BLaER1 (cell line): ENCODE measurements around the gene SLC25A33.
"Not testable (repeated sequence)": the region's sequence is repeated elsewhere in the genome, so short reads cannot be mapped to it uniquely, and the experiment has no call there.

Experiments used
- H3K27ac ChIP-seq: shearing (Covaris generic); formaldehyde crosslinking; 2 replicates; pipeline ENCODE4 v1.8.1; 2022
- H3K27me3 ChIP-seq: shearing (Covaris generic); formaldehyde crosslinking; 2 replicates; pipeline ENCODE4 v1.8.1; 2022
- H3K36me3 ChIP-seq: shearing (Covaris generic); formaldehyde crosslinking; 2 replicates; pipeline ENCODE4 v1.8.1; 2022
- H3K4me1 ChIP-seq: shearing (Covaris generic); formaldehyde crosslinking; 2 replicates; pipeline ENCODE4 v1.8.1; 2022
- H3K4me2 ChIP-seq: shearing (Covaris generic); formaldehyde crosslinking; 2 replicates; pipeline ENCODE4 v1.8.1; 2022
- H3K4me3 ChIP-seq: shearing (Covaris generic); formaldehyde crosslinking; 2 replicates; pipeline ENCODE4 v1.8.1; 2022
- H3K9ac ChIP-seq: shearing (Covaris generic); formaldehyde crosslinking; 2 replicates; pipeline ENCODE4 v1.8.1; 2022
- H3K9me3 ChIP-seq: shearing (Covaris generic); formaldehyde crosslinking; 2 replicates; pipeline ENCODE4 v1.8.1; 2022
- H4K20me1 ChIP-seq: shearing (Covaris generic); formaldehyde crosslinking; 2 replicates; pipeline ENCODE4 v1.8.1; 2022
- Cebpa-rat ChIP-seq: shearing (Covaris generic); IDR thresholded peaks from 2 replicates; pipeline ENCODE4 v1.8.1; 2022

SLC25A33 gene

GRCh38 chr1:9615316-9616063 lies 76.2 kb downstream of the SLC25A33 start:
- Histone ChIP-seq H3K27me3 (no peaks in the 10 kb centered on the region), H3K4me2 (no peak overlapping the region), H3K4me3 (no peak overlapping the region), H3K9ac (no peak overlapping the region), H4K20me1 (peaks cover 28% of the 10 kb centered on the region), H3K36me3 (peaks cover 48% of the 10 kb centered on the region), H3K9me3 (no peaks in the 10 kb centered on the region), H3K27ac (no peak overlapping the region), H3K4me1 (0 out of 2 replicates have a peak, but pooled peaks cover 8% of the 10 kb centered on the region)
- TF ChIP-seq Cebpa-rat: no peak

- Histone ChIP-seq H4K20me1 (peaks cover 12% of the 10 kb centered on the region), H3K4me3 (no peak overlapping the region), H3K4me1 (peaks cover 9% of the 10 kb centered on the region), H3K9ac (no peak overlapping the region), H3K4me2 (no peak overlapping the region), H3K36me3 (peaks cover 12% of the 10 kb centered on the region), H3K27me3 (no peaks in the 10 kb centered on the region), H3K9me3 (no peaks in the 10 kb centered on the region), H3K27ac (no peak overlapping the region)
- no peak for TF ChIP-seq Cebpa-rat
Measured at GRCh38 chr1:9618909-9619679, 79.8 kb downstream of the SLC25A33 start.

- Histone ChIP-seq H3K27me3 (no peaks in the 10 kb centered on the region), H3K9ac (no peak overlapping the region), H4K20me1 (no peaks in the 10 kb centered on the region), H3K27ac (no peak overlapping the region), H3K4me2 (no peak overlapping the region), H3K36me3 (no peaks in the 10 kb centered on the region), H3K9me3 (no peaks in the 10 kb centered on the region), H3K4me3 (no peak overlapping the region), H3K4me1 (peaks cover 20% of the 10 kb centered on the region)
- TF ChIP-seq Cebpa-rat: no peak
Measured at GRCh38 chr1:9621032-9621431, 81.8 kb downstream of the SLC25A33 start.

- Histone ChIP-seq H3K27me3 (no peaks in the 10 kb centered on the region), H3K9me3 (no peaks in the 10 kb centered on the region), H3K4me2 (peak overlapping the region; percentile 32), H3K36me3 (no peaks in the 10 kb centered on the region), H3K9ac (no peak overlapping the region), H3K4me3 (no peak overlapping the region), H3K4me1 (peaks cover 46% of the 10 kb centered on the region), H4K20me1 (no peaks in the 10 kb centered on the region), H3K27ac (no peak overlapping the region)
- no peak for TF ChIP-seq Cebpa-rat
Measured at GRCh38 chr1:9624081-9624480, 84.8 kb downstream of the SLC25A33 start.

GRCh38 chr1:9625030-9625429 lies 85.8 kb downstream of the SLC25A33 start:
- H3K27ac ChIP-seq, H3K4me2 ChIP-seq, H3K9ac ChIP-seq, H4K20me1 ChIP-seq, H3K9me3 ChIP-seq, H3K36me3 ChIP-seq, H3K27me3 ChIP-seq, H3K4me3 ChIP-seq: not testable (repeated sequence)
- peaks cover 56% of the 10 kb centered on the region for H3K4me1 ChIP-seq

- Histone ChIP-seq H4K20me1 (no peaks in the 10 kb centered on the region), H3K9ac (peak overlapping the region; percentile 59; the same call in 1 of the 2 replicates), H3K27me3 (no peaks in the 10 kb centered on the region), H3K4me3 (peak overlapping the region; percentile 64), H3K4me1 (peaks cover 68% of the 10 kb centered on the region), H3K9me3 (no peaks in the 10 kb centered on the region), H3K27ac (peak overlapping the region; percentile 61), H3K4me2 (peak overlapping the region; percentile 84), H3K36me3 (no peaks in the 10 kb centered on the region)
- TF ChIP-seq Cebpa-rat: no peak
Measured at GRCh38 chr1:9626201-9626608, 86.9 kb downstream of the SLC25A33 start.

- Histone ChIP-seq H3K27ac (peak overlapping the region; percentile 80), H3K4me1 (peaks cover 78% of the 10 kb centered on the region), H3K27me3 (no peaks in the 10 kb centered on the region), H3K4me2 (peak overlapping the region; percentile 84), H3K4me3 (peak overlapping the region; percentile 33; the same call in 1 of the 2 replicates), H3K9me3 (no peaks in the 10 kb centered on the region), H4K20me1 (no peaks in the 10 kb centered on the region), H3K36me3 (0 out of 2 replicates have a peak, but pooled peaks cover under 1% of the 10 kb centered on the region), H3K9ac (peak overlapping the region; percentile 58; the same call in 1 of the 2 replicates)
- TF ChIP-seq Cebpa-rat: no peak
Measured at GRCh38 chr1:9628541-9629444, 89.5 kb downstream of the SLC25A33 start.

- H3K27ac ChIP-seq: peak overlapping the region; percentile 80
- no peaks in the 10 kb centered on the region for H3K27me3 ChIP-seq
- TF ChIP-seq Cebpa-rat: no peak
- H3K4me3 ChIP-seq: peak overlapping the region; percentile 60
- 0 out of 2 replicates have a peak, but pooled peaks cover 7% of the 10 kb centered on the region for H3K36me3 ChIP-seq
- peak overlapping the region; percentile 84 for H3K4me2 ChIP-seq
- H3K4me1 ChIP-seq: peaks cover 79% of the 10 kb centered on the region
- H3K9ac ChIP-seq: peak overlapping the region; percentile 69
- no peaks in the 10 kb centered on the region for H4K20me1 ChIP-seq
- peaks cover 8% of the 10 kb centered on the region for H3K9me3 ChIP-seq
Measured at GRCh38 chr1:9629445-9630201, 90.4 kb downstream of the SLC25A33 start.
